SJSA1 (cell line): Measurements from ENCODE around the gene ZBED1. TPM values are rescaled to one million over a fixed set of nuclear protein-coding genes. Genes with fewer than 3 reads are reported as not detected.

Source experiments
- DNase-seq, 2 experiments: peaks; one replicate each; pipeline ENCODE4 v3.0.0-alpha.2; 2015 to 2020; ENCODE audit warnings: low spot score in 2 of 2, low read depth in 1 of 2
- H3K27ac ChIP-seq: fragments of 250-450 bp; sonication (Bioruptor Pico); 2 replicates; pipeline ENCODE4 v1.5.1; 2020; ENCODE audit warnings: mild to moderate bottlenecking, moderate library complexity
- H3K27me3 ChIP-seq: fragments of 250-450 bp; sonication (Bioruptor Pico); replicated peaks from 2 replicates; pipeline ENCODE4 v1.5.1; 2020; ENCODE audit warnings: mild to moderate bottlenecking, moderate library complexity
- H3K36me3 ChIP-seq: fragments of 250-450 bp; sonication (Bioruptor Pico); 2 replicates; pipeline ENCODE4 v1.5.1; 2020; ENCODE audit warnings: mild to moderate bottlenecking
- H3K4me1 ChIP-seq: fragments of 250-450 bp; sonication (Bioruptor Pico); replicated peaks from 2 replicates; pipeline ENCODE4 v1.6.1; 2021; ENCODE audit warnings: mild to moderate bottlenecking
- H3K4me3 ChIP-seq: fragments of 250-450 bp; sonication (Bioruptor Pico); 2 replicates; pipeline ENCODE4 v1.5.1; 2020; ENCODE audit warnings: mild to moderate bottlenecking
- H3K9me3 ChIP-seq: fragments of 250-450 bp; sonication (Bioruptor Pico); replicated peaks from 2 replicates; pipeline ENCODE4 v1.5.1; 2020; ENCODE audit warnings: mild to moderate bottlenecking
- total RNA-seq: library from RNA; depleted of rRNA; stranded (reverse); fragments of >200 nt; shearing (Covaris generic); gene quantifications from 2 replicates; pipeline ENCODE4 v1.2.3, GENCODE V29; 2014; rRNA removed

The ZBED1 gene
- total RNA-seq: 38.8 and 57.2 TPM in 2 replicates

DNA sequence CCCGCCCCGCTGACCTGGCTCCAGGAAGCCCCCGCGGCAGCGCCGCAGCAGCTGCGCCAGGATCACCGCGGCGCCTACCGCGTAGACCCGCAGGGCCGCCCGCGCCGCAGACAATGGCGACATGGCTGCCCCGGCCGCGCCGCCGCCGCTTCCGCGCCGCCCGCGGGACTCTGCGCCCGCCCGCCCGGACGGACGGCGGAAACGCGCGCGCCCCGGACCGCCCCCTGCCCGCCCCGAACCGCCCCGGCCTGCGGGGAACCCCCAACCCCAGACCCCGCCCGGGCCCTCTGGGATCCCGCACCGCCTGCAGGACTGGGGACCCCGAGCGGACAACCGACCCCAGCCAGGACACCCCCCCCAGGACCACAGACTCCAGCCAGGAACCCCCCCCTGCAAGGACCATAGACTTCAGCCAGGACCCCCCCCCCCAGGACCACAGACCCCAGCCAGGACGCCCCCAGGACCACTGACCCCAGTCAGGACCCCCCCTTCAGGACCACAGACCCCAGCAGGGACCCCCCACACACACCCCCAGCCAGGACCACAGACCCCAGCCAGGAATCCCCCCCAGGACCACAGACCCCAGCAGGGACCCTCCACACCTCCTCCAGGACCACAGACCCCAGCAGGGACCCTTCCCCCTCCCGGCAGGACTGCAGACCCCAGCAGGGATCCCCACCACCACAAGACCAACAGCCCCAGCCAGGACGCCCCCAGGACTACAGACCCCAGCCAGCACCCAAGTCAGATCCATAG, at the start of gene ZBED1, which contains the start of gene DHRSX:
Gene ZBED1 (minus strand): TSS at position 174 of the 756 bp plus-strand sequence. CDS start 10,257 bp downstream, outside the sequence.
Gene DHRSX (minus strand): TSS at position 174 of the 756 bp plus-strand sequence. CDS start 51 bp downstream, at position 123.
- Histone ChIP-seq H3K4me3 (peak within 1 kb of the TSS; percentile 95), H3K36me3 (peaks cover 32% of the 10 kb centered on the region), H3K9me3 (no peaks in the 10 kb centered on the region), H3K27me3 (no peaks in the 10 kb centered on the region), H3K27ac (peak within 1 kb of the TSS; percentile 90), H3K4me1 (peaks cover 27% of the 10 kb centered on the region)
- no peak for DNase-seq

DNA sequence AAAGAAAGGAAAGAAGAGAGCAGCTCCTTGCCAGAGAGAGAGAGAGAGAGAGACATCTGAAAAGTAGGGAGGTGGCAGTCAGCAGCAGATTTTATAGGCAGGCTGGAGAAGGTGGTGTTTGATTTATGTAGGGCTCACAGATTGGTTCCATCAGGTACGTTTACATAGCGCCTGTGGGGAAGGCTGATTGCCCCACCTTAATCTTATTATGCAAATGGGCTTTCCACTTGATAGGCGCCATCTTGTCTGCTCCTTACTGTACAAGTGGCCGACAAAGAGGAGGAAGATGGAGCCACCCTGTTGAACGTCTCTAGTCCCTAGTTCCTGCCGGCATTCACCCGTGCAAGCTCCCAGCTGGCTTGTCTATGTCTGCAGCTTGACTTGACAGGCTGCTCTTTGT, 49.1 kb upstream of the ZBED1 start:
- H3K4me3 ChIP-seq: no peak overlapping the region
- no peak overlapping the region for H3K27ac ChIP-seq
- H3K9me3 ChIP-seq: no peaks in the 10 kb centered on the region
- peaks cover 24% of the 10 kb centered on the region for H3K4me1 ChIP-seq
- H3K27me3 ChIP-seq: no peaks in the 10 kb centered on the region
- DNase-seq: no peak
- no peaks in the 10 kb centered on the region for H3K36me3 ChIP-seq

DNA sequence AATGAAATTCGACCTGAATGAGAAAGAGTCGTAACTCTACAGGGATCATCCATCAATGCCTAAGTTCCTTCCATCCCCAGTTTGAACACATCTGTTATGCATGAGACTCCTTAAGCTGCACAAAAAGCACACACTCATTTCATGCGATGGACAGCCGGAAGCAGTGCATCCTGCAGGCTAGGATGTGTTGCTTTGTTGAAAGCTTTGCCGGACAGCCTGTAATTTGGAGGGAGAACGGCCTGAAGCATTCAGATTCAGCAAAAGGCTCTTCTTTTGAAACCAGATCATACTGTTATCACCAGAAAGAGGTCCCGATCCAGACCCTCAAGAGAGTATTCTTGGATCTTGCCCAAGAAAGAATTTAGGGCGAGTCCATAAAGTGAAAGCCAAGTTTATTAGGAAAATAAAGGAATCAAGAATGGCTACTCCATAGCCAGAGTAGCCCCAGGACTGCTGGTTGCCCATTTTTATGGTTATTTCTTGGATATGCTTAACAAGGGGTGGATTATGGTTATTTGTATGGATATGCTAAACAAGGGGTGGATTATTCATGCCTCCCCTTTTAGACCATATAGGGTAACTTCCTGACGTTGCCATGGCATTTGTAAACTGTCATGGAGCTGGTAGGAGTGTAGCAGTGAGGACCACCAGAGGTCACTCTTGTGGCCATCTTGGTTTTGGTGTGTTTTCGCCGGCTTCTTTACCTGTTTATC, 48.1 kb upstream of the ZBED1 start:
- no peak for DNase-seq
- Histone ChIP-seq H3K36me3 (no peaks in the 10 kb centered on the region), H3K4me1 (peaks cover 18% of the 10 kb centered on the region), H3K27me3 (no peaks in the 10 kb centered on the region), H3K27ac (no peak overlapping the region), H3K4me3 (no peak overlapping the region), H3K9me3 (no peaks in the 10 kb centered on the region)

DNA sequence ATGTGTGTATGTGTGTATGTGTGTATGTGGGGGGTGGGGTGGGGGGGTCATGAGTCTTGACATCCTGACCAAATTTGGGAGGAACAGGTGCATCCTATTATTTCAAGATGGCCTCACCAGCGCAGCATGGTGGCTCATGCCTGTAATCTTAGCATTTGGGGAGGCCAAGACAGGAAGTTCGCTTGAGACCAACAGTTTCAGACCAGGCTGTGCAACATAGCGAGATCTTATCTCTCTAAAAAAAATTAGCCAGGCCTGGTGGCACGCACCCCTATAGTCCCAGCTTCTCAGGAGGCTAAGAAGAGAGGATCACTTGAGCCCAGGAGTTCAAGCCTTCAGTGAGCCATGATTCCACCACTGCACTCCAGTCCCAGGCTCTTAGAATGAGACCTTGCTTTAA, 47.0 kb upstream of the ZBED1 start:
- H3K4me3 ChIP-seq: no peak overlapping the region
- H3K27ac ChIP-seq: no peak overlapping the region
- H3K36me3 ChIP-seq: no peaks in the 10 kb centered on the region
- DNase-seq: no peak
- H3K9me3 ChIP-seq: no peaks in the 10 kb centered on the region
- peaks cover 7% of the 10 kb centered on the region for H3K4me1 ChIP-seq
- no peaks in the 10 kb centered on the region for H3K27me3 ChIP-seq

DNA sequence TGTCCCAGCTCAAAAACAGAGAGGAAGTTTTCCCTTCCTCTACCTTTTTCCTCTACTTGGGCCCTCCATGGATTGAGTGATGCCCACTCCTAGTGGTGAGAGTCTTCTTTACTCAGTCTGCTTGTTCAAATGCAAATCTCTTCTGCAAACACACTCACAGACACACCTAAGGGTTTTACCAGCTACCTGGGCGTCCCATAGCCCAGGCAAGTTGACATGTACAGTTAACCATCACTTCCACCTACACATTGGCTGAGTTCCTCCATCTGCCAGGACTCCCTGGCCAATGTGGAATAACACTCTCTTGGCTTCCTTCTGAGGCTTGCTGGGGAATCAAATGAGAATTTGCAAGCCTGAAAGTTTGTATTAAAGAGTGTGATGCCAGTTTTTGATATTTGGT, 45.7 kb upstream of the ZBED1 start:
- no peaks in the 10 kb centered on the region for H3K36me3 ChIP-seq
- H3K4me1 ChIP-seq: no peaks in the 10 kb centered on the region
- no peaks in the 10 kb centered on the region for H3K9me3 ChIP-seq
- H3K4me3 ChIP-seq: no peak overlapping the region
- no peaks in the 10 kb centered on the region for H3K27me3 ChIP-seq
- no peak overlapping the region for H3K27ac ChIP-seq
- DNase-seq: no peak

DNA sequence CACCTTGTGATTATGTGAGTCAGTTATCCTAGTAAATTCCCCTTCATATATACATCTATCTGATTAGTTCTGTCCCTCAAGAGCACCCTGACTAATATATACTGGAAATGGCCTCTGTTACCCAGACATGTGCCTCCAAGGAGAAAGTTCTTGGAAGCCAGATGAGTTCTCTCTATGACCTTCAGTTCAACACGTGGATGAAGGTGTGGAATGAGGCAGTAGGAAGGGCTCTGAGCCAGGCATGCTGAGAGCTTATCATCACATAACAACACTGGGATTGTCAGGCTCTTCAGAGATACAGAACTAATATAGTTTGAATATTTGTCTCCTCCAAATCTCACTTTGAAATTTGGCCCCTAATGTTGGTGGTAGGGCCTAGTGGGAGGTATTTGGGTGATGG, 44.4 kb upstream of the ZBED1 start:
- H3K4me1 ChIP-seq: no peaks in the 10 kb centered on the region
- no peaks in the 10 kb centered on the region for H3K36me3 ChIP-seq
- no peaks in the 10 kb centered on the region for H3K27me3 ChIP-seq
- DNase-seq: no peak
- H3K9me3 ChIP-seq: no peaks in the 10 kb centered on the region
- H3K4me3 ChIP-seq: no peak overlapping the region
- no peak overlapping the region for H3K27ac ChIP-seq

DNA sequence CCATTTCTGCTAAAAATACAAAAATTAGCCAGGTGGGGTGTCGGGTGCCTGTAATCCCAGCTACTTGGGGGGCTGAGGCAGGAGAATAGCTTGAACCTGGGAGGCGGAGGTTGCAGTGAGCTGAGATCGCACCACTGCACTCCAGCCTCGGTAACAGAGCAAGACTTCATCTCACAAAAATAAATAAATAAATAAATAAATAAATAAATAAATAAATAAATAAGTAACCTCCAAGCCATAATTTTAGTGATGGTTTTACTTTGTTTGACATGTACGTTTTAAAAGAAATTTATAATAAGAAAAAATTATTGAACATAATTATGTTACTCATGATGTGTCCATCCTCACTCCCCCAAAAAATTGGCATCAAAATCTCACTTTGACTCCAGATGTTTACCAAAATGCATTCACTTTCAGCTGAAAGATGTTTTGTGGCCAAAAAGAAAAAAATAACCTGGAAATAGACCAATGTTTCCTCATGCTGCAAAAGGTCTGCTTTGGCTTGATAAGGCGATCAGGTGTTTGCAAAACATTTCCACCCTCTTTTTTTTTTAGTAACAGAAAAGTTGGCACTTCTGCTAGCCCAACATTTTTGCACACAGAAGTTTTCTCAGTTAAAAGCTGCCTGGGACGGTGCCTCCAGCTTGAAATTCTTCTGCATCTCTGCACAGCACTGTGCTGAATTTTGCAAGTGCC, 42.2 kb upstream of the ZBED1 start:
- Histone ChIP-seq H3K4me1 (no peaks in the 10 kb centered on the region), H3K27me3 (no peaks in the 10 kb centered on the region), H3K27ac (no peak overlapping the region), H3K9me3 (no peaks in the 10 kb centered on the region), H3K4me3 (no peak overlapping the region), H3K36me3 (no peaks in the 10 kb centered on the region)
- DNase-seq: no peak

DNA sequence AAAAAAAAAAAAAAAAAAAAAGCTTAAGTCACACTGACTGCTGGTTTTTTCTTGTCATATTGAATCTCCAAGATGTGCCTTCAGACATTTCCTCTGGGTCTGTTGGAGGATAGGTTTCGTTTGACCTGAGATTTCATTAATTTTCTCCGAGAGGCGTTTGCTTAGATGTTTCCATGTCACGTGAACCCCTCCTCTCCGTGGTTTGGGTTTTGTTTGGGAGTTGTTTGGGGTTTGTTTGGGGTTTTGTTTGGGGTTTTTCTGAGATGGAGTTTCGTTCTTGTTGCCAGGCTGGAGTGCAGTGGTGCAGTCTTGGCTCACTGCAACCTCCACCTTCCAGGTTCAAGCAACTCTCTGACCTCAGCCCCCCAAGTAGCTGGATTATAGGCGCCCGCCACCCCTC, 40.8 kb upstream of the ZBED1 start:
- Histone ChIP-seq H3K9me3 (no peaks in the 10 kb centered on the region), H3K36me3 (no peaks in the 10 kb centered on the region)
- no peak for DNase-seq

DNA sequence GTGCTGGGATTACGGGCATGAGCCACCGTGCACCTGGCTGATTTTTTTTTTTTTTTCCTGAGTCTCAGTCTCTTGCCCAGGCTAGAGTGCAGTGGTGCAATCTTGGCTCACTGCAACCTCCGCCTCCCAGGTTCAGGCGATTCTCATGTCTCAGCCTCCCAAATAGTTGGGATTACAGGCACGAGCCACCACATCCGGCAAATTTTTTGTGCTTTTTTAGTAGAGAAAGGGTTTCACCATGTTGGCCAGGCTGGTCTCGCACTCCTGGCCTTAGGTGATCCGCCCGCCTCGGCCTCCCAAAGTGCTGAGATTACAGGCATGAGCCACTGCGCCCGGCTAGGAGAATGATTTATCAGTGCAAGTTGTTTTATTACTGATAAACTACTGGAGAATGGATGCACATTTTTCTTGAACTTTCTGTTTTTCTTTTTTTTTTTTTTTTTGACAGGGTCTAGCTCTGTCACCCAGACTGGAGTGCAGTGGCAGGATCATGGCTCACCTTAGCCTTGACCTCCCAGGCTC, 39.7 kb upstream of the ZBED1 start:
- H3K4me1 ChIP-seq: no peaks in the 10 kb centered on the region
- no peaks in the 10 kb centered on the region for H3K27me3 ChIP-seq
- no peak for DNase-seq
- no peaks in the 10 kb centered on the region for H3K9me3 ChIP-seq
- no peaks in the 10 kb centered on the region for H3K36me3 ChIP-seq
- no peak overlapping the region for H3K4me3 ChIP-seq
- H3K27ac ChIP-seq: no peak overlapping the region

More for the DNA sequence above, 40.8 kb upstream of the ZBED1 start:
- Histone ChIP-seq H3K4me1 (no peaks in the 10 kb centered on the region), H3K27me3 (no peaks in the 10 kb centered on the region), H3K27ac (no peak overlapping the region), H3K4me3 (no peak overlapping the region)

DNA sequence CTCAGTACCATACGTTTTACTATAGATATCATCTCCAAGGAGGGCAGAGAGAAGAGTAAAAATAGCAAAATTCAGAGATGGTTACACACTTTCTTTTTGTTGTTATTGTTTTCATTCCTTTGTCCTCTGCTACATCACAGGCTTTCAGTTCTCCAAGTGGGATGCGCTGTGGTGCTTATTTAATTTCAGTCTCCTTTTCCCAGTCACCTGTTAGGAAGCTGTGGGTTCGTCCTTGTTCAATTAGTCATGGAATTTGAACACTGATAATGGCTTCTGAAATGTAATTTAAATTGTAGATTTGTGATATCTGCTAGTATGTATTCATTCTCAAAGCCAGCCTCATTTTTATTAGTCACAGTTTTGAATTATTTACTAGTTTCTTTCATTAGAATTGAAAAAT, 38.8 kb upstream of the ZBED1 start:
- Histone ChIP-seq H3K9me3 (no peaks in the 10 kb centered on the region), H3K4me3 (no peak overlapping the region), H3K36me3 (no peaks in the 10 kb centered on the region), H3K4me1 (no peaks in the 10 kb centered on the region), H3K27ac (no peak overlapping the region), H3K27me3 (no peaks in the 10 kb centered on the region)
- DNase-seq: no peak

DNA sequence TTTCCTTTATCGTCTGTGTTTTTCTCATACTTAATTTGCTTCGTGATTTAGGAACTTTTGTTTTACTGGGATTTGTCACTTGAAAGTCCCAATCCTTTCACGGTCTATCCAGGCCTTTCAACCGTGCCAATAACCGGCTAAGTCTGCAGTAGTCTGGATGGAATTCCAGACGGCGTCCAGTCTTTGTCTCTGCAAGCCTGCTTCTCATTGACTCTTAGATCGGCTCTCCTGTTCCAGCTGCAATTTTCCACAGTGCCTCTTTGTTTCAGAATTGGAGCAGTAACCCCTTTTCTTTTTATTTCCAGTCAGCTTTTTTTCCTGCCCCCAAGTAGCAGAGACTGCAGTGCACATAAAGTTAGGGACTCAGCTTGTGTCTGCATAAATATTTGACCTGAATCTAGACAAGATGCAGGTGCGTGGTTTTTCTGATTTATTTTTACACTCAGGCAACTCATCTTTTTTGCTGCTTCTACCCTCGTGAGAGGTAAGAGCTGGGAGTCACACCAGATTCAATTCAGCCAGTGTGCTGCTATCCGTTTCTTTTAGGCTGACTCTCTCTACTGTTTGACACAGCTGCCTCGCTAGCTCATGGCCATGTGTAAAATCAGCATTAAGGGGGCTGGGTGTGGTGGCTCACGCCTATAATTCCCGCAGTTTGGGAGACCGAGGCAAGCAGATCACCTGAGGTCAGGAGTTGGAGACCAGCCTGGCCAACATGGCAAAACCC, 37.4 kb upstream of the ZBED1 start:
- no peak for DNase-seq
- H3K27ac ChIP-seq: no peak overlapping the region
- H3K4me3 ChIP-seq: no peak overlapping the region
- H3K36me3 ChIP-seq: no peaks in the 10 kb centered on the region
- no peaks in the 10 kb centered on the region for H3K4me1 ChIP-seq
- no peaks in the 10 kb centered on the region for H3K27me3 ChIP-seq
- H3K9me3 ChIP-seq: no peaks in the 10 kb centered on the region

DNA sequence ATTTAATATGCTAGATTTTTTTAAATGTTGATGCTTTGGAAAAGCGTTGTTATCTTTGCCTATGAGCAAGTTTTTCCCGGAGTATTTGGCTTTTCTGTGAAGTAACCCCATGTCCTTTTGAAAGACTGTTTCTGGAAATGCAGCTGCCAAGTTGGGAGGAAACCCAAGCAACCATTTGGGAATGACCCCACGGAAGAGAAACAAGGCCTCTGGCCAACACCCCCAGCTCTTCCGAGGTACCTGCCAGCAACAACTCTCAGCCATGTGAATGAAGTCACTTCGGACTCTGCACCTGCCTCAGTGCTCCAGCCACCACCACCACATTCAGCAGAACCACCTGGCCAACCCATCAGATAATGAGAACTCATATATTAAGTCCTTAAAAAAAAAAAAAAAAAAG, 36.2 kb upstream of the ZBED1 start:
- H3K4me3 ChIP-seq: no peak overlapping the region
- H3K27ac ChIP-seq: no peak overlapping the region
- no peaks in the 10 kb centered on the region for H3K4me1 ChIP-seq
- no peaks in the 10 kb centered on the region for H3K36me3 ChIP-seq
- no peak for DNase-seq
- H3K27me3 ChIP-seq: no peaks in the 10 kb centered on the region
- H3K9me3 ChIP-seq: no peaks in the 10 kb centered on the region

DNA sequence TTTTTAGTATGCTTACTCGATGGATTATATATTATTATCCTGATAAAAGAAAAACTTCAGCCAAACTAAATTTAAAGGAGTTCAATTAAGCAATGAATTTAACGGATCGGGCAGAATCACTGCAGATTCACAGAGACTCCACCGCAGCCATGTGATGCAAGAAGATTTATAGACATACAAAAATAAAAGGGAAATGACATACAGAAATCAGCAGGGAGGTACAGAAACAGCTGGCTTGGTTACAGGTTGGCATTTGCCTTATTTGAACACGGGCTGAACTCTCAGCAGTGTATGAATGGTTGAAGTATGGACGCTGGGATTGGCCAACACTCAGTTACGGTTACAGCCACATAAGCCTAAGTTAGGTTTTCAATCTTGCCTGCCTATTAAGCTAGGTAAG, 35.4 kb upstream of the ZBED1 start:
- Histone ChIP-seq H3K4me3 (no peak overlapping the region), H3K4me1 (no peaks in the 10 kb centered on the region), H3K36me3 (no peaks in the 10 kb centered on the region), H3K27me3 (no peaks in the 10 kb centered on the region), H3K9me3 (no peaks in the 10 kb centered on the region), H3K27ac (no peak overlapping the region)
- DNase-seq: no peak
